Erythroblast (primary cell): ENCODE measurements around the gene DNTTIP2.

Source experiments
- GATA1 ChIP-seq: IDR thresholded peaks from 2 replicates; pipeline ENCODE4 v1.6.1; 2011; ENCODE audit warnings: low read depth, mild to moderate bottlenecking, control low read depth, low read length, moderate library complexity
- POLR2A ChIP-seq: IDR thresholded peaks from 2 replicates; pipeline ENCODE4 v1.6.1; 2011; ENCODE audit warnings: mild to moderate bottlenecking, low read length

DNA sequence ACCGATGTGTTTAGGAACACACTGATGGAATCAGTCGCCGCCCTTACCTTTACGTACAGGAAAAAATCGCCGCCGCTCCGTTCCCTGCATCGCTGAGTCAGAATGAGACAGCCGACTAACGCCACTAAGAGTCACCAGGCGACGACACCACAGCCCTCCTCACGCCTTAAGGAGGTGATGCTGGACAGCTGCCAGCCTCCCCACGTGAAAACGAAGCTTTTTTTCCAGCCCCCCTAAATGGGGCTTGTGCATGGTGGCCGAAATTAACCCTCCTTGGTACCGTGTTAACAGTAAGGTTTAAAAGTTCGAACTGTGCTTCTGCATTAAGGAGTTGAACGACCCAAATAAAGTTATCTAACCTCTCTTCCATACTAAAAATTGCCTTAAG, 511 bp downstream of the DNTTIP2 start:
- TF ChIP-seq POLR2A (no peak), GATA1 (no peak)
